Activated CD8-positive, alpha-beta T cell treated with anti-CD3 and anti-CD28 coated beads for 36 hours (primary cell): ENCODE measurements around the gene ANKRD13B. TPM values are rescaled to one million over a fixed set of nuclear protein-coding genes. Genes with fewer than 3 reads are reported as not detected.

Experiments
- ATAC-seq: fragments of 200-7000 bp; cut with Tn5 transposase; one replicate; pipeline ENCODE4 v1.10.0; 2021; ENCODE audit warnings: mild to moderate bottlenecking, moderate library complexity
- CTCF ChIA-PET: fragments of 350-600 bp; sonication (Branson Sonifier 250); formaldehyde crosslinking; loops from one replicate; lab custom pipeline; 2021; ENCODE audit warnings: antibody characterized with exemption; lab: Charles Lee
- POLR2A ChIA-PET: fragments of 350-600 bp; sonication (Branson Sonifier 250); formaldehyde crosslinking; loops from one replicate; lab custom pipeline; 2021; ENCODE audit warnings: antibody characterized with exemption; lab: Charles Lee
- DNase-seq: peaks from one replicate; pipeline ENCODE4 v3.0.0-alpha.2; 2020
- H3K27ac Mint-ChIP-seq: one replicate; pipeline ENCODE4 v1.8.0; 2021; ENCODE audit warnings: mild to moderate bottlenecking, mixed read lengths
- H3K27me3 Mint-ChIP-seq: one replicate; pipeline ENCODE4 v1.8.0; 2021; ENCODE audit warnings: mixed read lengths
- H3K36me3 Mint-ChIP-seq: one replicate; pipeline ENCODE4 v1.8.0; 2021; ENCODE audit warnings: low read depth, mixed read lengths
- H3K4me1 Mint-ChIP-seq: one replicate; pipeline ENCODE4 v1.8.0; 2021; ENCODE audit warnings: low read depth, mixed read lengths
- H3K4me3 Mint-ChIP-seq: one replicate; pipeline ENCODE4 v1.8.0; 2021; ENCODE audit warnings: mild to moderate bottlenecking, moderate library complexity, mixed read lengths
- H3K9me3 Mint-ChIP-seq: one replicate; pipeline ENCODE4 v1.8.0; 2021; ENCODE audit warnings: mixed read lengths
- CTCF ChIP-seq: fragments of 200-600 bp; IDR thresholded peaks from one replicate; pipeline ENCODE4 v1.8.0; 2022; ENCODE audit warnings: antibody characterized with exemption, mild to moderate bottlenecking
- intact Hi-C: fragments of 100-400 bp; cut with micrococcal nuclease; formaldehyde crosslinking; loops from one replicate; pipeline ENCODE4 v1.10.0; 2022
- total RNA-seq, 2 experiments: library from RNA; stranded (reverse); gene quantifications; one replicate each; pipeline ENCODE4 v1.2.3, GENCODE V29; 2021

The ANKRD13B gene
- total RNA-seq, 2 experiments from 2014 or later = 22.8 to 22.9 TPM

GRCh38 chr17:29620271-29620670 is 27.3 kb downstream of the ANKRD13B start:
- Mint-ChIP-seq H3K9me3 (no peaks in the 10 kb centered on the region), H3K4me3 (no peak overlapping the region), H3K36me3 (no peaks in the 10 kb centered on the region), H3K27me3 (peaks cover 2% of the 10 kb centered on the region), H3K4me1 (peaks cover 50% of the 10 kb centered on the region), H3K27ac (no peak overlapping the region)
- no peak for DNase-seq
- no peak for TF ChIP-seq CTCF
- ChIA-PET CTCF (interaction anchor here (0.9 to 8.5 kb wide), 7 partner anchors 19 to 311 kb away, joined by 3 to 172 read pairs (median 8); partner anchors contain the start of genes ABHD15, GIT1 and TP53I13), POLR2A (interaction anchor here (1.0 kb wide), 1 partner anchor 115 kb away, joined by 3 read pairs; no protein-coding TSS in a partner anchor)
- no peak for ATAC-seq
- intact Hi-C loops = no loop called here

GRCh38 chr17:29620779-29621500 is 28.0 kb downstream of the ANKRD13B start:
- no peak for TF ChIP-seq CTCF
- Mint-ChIP-seq H3K36me3 (peaks cover 4% of the 10 kb centered on the region), H3K4me3 (peak overlapping the region; percentile 77), H3K9me3 (no peaks in the 10 kb centered on the region), H3K4me1 (peaks cover 51% of the 10 kb centered on the region), H3K27ac (no peak overlapping the region), H3K27me3 (no peaks in the 10 kb centered on the region)
- intact Hi-C loops = no loop called here
- no peak for DNase-seq
- ChIA-PET CTCF (interaction anchor here (0.9 to 8.5 kb wide), 6 partner anchors 18 to 53 kb away, joined by 3 to 172 read pairs (median 6); partner anchors contain the start of genes ABHD15, GIT1 and TP53I13), POLR2A (interaction anchor here (1.0 kb wide), 1 partner anchor 115 kb away, joined by 3 read pairs; no protein-coding TSS in a partner anchor)
- ATAC-seq = no peak

- Mint-ChIP-seq H3K27ac (no peak overlapping the region), H3K36me3 (peaks cover 4% of the 10 kb centered on the region), H3K9me3 (no peaks in the 10 kb centered on the region), H3K27me3 (no peaks in the 10 kb centered on the region), H3K4me1 (peaks cover 46% of the 10 kb centered on the region), H3K4me3 (peak overlapping the region; percentile 77)
- intact Hi-C loops = no loop called here
- ChIA-PET POLR2A (interaction anchor here (1.3 kb wide), 1 partner anchor 138 kb away, joined by 3 read pairs; no protein-coding TSS in a partner anchor), CTCF (interaction anchor here (0.9 to 1.9 kb wide), 4 partner anchors 9 to 53 kb away, joined by 3 to 8 read pairs (median 3); partner anchors contain the start of gene TP53I13)
- no peak for ATAC-seq
- no peak for DNase-seq
- no peak for TF ChIP-seq CTCF
Measured at GRCh38 chr17:29621751-29622194, 28.8 kb downstream of the ANKRD13B start.

GRCh38 chr17:29622337-29623282 is 29.7 kb downstream of the ANKRD13B start, which contains the start of gene CORO6:
Gene CORO6 (minus strand): TSS chr17:29622912. CDS start chr17:29621421, 1,491 bp downstream.
- Mint-ChIP-seq H3K4me1 (peaks cover 44% of the 10 kb centered on the region), H3K27me3 (no peaks in the 10 kb centered on the region), H3K27ac (peak within 1 kb of the TSS; percentile 71), H3K9me3 (no peaks in the 10 kb centered on the region), H3K36me3 (peaks cover 4% of the 10 kb centered on the region), H3K4me3 (peak within 1 kb of the TSS; percentile 77)
- TF ChIP-seq CTCF = no peak
- ATAC-seq (peak; percentile 67), DNase-seq (peak; percentile 77)
- ChIA-PET CTCF (interaction anchor here (0.7 to 1.3 kb wide), 6 partner anchors 9 to 157 kb away, joined by 3 to 4 read pairs (median 4); no protein-coding TSS in a partner anchor), POLR2A (interaction anchor here (0.8 to 1.5 kb wide), 5 partner anchors 9 to 138 kb away, joined by 3 to 6 read pairs (median 3); no protein-coding TSS in a partner anchor)
- intact Hi-C loops = no loop called here
